Measurements from ENCODE around the gene CENPL.

DNA sequence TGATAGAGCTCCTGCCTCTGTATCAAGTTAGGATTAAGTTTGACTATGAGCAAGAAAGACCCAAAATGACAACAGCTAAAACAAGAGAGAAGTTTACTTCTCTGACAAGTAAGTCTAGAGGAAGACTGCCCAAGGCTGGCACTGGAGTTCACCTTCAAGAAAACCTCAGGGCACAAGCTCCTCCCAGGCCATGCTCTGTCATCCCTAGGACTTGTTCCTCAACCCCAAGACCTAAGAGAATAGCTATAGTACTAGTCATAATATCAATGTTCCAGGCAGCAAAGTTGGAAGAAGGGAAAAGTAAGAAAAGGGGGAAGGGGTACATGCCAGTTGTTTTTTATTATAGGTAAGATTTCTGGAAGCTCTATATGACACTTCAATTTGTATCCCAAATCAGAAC, 26.6 kb downstream of the CENPL start:
- no peak for TF ChIP-seq POLR2AphosphoS5 (IDR thresholded peaks at IDR 0.05; ENCODE audit: low read depth, low read length)
- TF ChIP-seq TAF1 (IDR thresholded peaks at IDR 0.05; ENCODE audit: borderline replicate concordance, insufficient read depth, low read length), result no peak
